IPS-20b (cell line): ENCODE data around the gene STRADA.

ENCODE experiments used
- H3K27ac ChIP-seq: one replicate; pipeline ENCODE4 v1.5.1; 2013; ENCODE audit warnings: low read length
- H3K27me3 ChIP-seq: 2 replicates; pipeline ENCODE4 v1.6.1; 2013; ENCODE audit warnings: mild to moderate bottlenecking, low read length, inconsistent platforms; ENCODE audit not compliant: insufficient read depth
- H3K36me3 ChIP-seq: 2 replicates; pipeline ENCODE4 v1.6.1; 2013; ENCODE audit warnings: low read depth, mild to moderate bottlenecking, inconsistent platforms, low read length, moderate library complexity; ENCODE audit not compliant: insufficient read depth
- H3K4me1 ChIP-seq: 2 replicates; pipeline ENCODE4 v1.6.1; 2013; ENCODE audit warnings: mild to moderate bottlenecking, control low read depth, inconsistent platforms, low read length, moderate library complexity; ENCODE audit not compliant: insufficient read depth
- H3K4me3 ChIP-seq: 2 replicates; pipeline ENCODE4 v1.5.1; 2013; ENCODE audit warnings: mild to moderate bottlenecking, low read length, inconsistent platforms
- H3K9ac ChIP-seq: 2 replicates; pipeline ENCODE4 v1.6.1; 2013; ENCODE audit warnings: low read depth, mild to moderate bottlenecking, inconsistent platforms, low read length, moderate library complexity
- H3K9me3 ChIP-seq: 2 replicates; pipeline ENCODE4 v1.6.1; 2013; ENCODE audit warnings: mild to moderate bottlenecking, low read depth, low read length, inconsistent platforms; ENCODE audit not compliant: insufficient read depth

Gene STRADA

GRCh38 chr17:63706336-63707082 lies 35.1 kb downstream of the STRADA start:
- Histone ChIP-seq H3K4me1 (peaks cover 2% of the 10 kb centered on the region; the same call in 1 of the 2 replicates), H3K9ac (no peak overlapping the region), H3K36me3 (peaks cover 65% of the 10 kb centered on the region), H3K4me3 (no peak overlapping the region), H3K27me3 (peaks cover 1% of the 10 kb centered on the region; the same call in 1 of the 2 replicates), H3K9me3 (no peaks in the 10 kb centered on the region), H3K27ac (no peak overlapping the region)

DNA sequence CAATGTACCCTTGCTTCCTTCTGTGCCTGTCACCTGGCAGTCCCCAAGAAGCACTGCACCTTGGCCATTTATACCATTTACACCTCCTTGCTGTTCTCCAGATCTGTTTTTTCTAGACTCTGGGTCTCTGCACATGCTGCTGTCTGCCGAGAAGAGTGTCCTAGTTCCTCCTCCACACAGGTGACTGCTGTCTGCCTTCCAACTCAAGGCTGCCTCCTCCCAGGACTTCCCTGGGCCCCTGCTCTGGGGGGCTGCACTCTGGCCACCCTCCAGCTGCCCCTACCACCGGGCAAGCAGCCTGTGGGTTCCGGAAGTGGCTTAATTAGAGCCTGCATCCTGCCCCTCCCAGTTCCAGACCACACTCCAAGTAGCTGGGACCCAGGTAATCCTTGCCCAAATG lies 35.9 kb downstream of the STRADA start:
- H3K4me3 ChIP-seq, result no peak overlapping the region
- peaks cover 7% of the 10 kb centered on the region; the same call in 1 of the 2 replicates for H3K27me3 ChIP-seq
- peaks cover 2% of the 10 kb centered on the region; the same call in 1 of the 2 replicates for H3K4me1 ChIP-seq
- H3K9ac ChIP-seq, result no peak overlapping the region
- H3K9me3 ChIP-seq, result no peaks in the 10 kb centered on the region
- H3K27ac ChIP-seq, result no peak overlapping the region
- peaks cover 62% of the 10 kb centered on the region for H3K36me3 ChIP-seq

DNA sequence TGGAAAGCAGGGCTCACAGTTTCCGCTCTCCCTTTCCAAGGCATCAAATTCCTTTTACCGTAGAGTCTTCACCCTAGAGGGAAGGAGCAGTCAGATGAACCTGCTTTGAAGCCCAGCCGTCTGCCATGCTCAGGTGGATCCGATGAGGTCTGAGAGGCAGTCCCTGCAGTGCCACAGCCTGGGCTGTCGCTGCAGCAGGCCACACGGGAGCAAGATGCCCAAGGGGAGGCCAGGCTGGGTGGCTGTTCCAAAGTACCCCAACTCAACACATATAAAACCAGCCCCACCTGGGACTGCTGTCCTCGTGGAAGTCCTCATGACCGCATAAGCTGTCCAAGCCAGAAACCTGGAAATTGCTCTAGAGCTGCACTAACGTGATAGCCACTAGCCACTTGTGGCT lies 36.8 kb downstream of the STRADA start:
- Histone ChIP-seq H3K4me3 (no peak overlapping the region), H3K27me3 (peaks cover 7% of the 10 kb centered on the region; the same call in 1 of the 2 replicates), H3K27ac (no peak overlapping the region), H3K4me1 (peaks cover 2% of the 10 kb centered on the region; the same call in 1 of the 2 replicates), H3K36me3 (peaks cover 54% of the 10 kb centered on the region), H3K9me3 (no peaks in the 10 kb centered on the region), H3K9ac (no peak overlapping the region)

GRCh38 chr17:63704259-63704576 lies 37.4 kb downstream of the STRADA start:
- H3K4me1 ChIP-seq, result peaks cover 2% of the 10 kb centered on the region; the same call in 1 of the 2 replicates
- peaks cover 7% of the 10 kb centered on the region; the same call in 1 of the 2 replicates for H3K27me3 ChIP-seq
- H3K4me3 ChIP-seq, result no peak overlapping the region
- no peak overlapping the region for H3K27ac ChIP-seq
- H3K9me3 ChIP-seq, result no peaks in the 10 kb centered on the region
- H3K36me3 ChIP-seq, result peaks cover 48% of the 10 kb centered on the region
- no peak overlapping the region for H3K9ac ChIP-seq

DNA sequence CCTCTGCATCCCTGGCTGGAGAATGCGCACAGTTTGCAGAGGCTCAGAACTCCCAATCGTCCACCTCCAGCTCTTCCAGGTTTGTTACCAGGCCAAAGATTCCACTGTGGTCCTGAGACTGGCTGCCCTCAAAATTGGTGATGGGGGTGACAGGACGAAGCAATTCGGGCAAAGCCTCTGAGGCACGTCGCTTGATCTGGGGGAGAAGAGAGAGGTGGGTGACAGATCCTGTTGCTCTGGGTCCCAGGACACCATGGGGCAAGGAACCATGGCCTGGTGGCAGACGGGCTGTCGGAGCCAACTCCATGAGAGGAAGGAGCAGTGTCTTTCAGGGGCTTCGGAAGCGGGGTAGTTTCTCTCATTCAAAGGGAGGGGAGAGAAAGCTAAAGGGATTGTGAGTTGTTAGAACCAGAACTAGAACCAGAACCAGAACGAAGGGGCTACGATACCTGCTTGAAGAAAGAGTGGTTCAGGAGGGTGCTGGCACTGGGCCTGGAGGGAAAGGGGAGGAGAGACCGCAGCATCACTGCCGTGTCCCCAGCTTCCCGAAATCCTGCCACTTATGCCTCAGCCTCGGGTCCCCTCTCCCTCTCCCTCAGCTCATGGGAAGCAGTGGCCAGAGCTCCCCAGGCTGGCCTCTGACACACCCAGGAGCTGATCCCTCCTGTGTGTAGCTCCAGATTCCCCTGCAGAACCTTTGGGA lies 37.9 kb downstream of the STRADA start:
- Histone ChIP-seq H3K36me3 (peaks cover 43% of the 10 kb centered on the region), H3K9ac (no peak overlapping the region)

DNA sequence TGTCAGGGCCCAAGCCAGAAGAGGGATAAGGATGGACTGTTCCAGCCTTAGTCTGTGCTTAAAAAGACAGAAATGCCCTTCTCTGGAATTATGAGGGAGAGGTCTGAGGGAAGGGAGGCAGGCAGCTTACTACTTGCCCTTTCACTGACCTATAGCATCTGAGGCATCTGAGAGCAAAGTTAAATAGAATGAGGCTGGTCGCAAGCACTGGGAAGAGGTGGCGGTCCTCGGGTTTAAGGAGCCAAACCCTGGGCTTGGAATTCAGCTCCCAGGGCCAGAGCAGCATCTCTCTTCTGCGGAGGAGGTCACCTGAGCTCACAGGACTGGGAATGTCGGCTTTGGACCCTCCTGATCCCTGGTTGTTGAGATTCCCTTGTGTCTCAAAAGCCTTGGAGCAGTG lies 38.6 kb downstream of the STRADA start:
- peaks cover 38% of the 10 kb centered on the region for H3K36me3 ChIP-seq
- peaks cover 7% of the 10 kb centered on the region; the same call in 1 of the 2 replicates for H3K4me1 ChIP-seq
- H3K9me3 ChIP-seq, result no peaks in the 10 kb centered on the region
- H3K4me3 ChIP-seq, result no peak overlapping the region
- H3K27me3 ChIP-seq, result peaks cover 7% of the 10 kb centered on the region; the same call in 1 of the 2 replicates
- no peak overlapping the region for H3K9ac ChIP-seq
- H3K27ac ChIP-seq, result no peak overlapping the region

More for the DNA sequence above, 37.9 kb downstream of the STRADA start:
- peaks cover 7% of the 10 kb centered on the region; the same call in 1 of the 2 replicates for H3K27me3 ChIP-seq
- H3K9me3 ChIP-seq, result no peaks in the 10 kb centered on the region
- H3K27ac ChIP-seq, result no peak overlapping the region
- H3K4me3 ChIP-seq, result no peak overlapping the region
- H3K4me1 ChIP-seq, result peaks cover 2% of the 10 kb centered on the region; the same call in 1 of the 2 replicates

- Histone ChIP-seq H3K9ac (no peak overlapping the region), H3K4me3 (no peak overlapping the region), H3K4me1 (peaks cover 7% of the 10 kb centered on the region; the same call in 1 of the 2 replicates), H3K27ac (no peak overlapping the region), H3K9me3 (no peaks in the 10 kb centered on the region), H3K27me3 (peaks cover 7% of the 10 kb centered on the region; the same call in 1 of the 2 replicates), H3K36me3 (peaks cover 38% of the 10 kb centered on the region)
Measured at GRCh38 chr17:63702721-63703015, 38.9 kb downstream of the STRADA start.

DNA sequence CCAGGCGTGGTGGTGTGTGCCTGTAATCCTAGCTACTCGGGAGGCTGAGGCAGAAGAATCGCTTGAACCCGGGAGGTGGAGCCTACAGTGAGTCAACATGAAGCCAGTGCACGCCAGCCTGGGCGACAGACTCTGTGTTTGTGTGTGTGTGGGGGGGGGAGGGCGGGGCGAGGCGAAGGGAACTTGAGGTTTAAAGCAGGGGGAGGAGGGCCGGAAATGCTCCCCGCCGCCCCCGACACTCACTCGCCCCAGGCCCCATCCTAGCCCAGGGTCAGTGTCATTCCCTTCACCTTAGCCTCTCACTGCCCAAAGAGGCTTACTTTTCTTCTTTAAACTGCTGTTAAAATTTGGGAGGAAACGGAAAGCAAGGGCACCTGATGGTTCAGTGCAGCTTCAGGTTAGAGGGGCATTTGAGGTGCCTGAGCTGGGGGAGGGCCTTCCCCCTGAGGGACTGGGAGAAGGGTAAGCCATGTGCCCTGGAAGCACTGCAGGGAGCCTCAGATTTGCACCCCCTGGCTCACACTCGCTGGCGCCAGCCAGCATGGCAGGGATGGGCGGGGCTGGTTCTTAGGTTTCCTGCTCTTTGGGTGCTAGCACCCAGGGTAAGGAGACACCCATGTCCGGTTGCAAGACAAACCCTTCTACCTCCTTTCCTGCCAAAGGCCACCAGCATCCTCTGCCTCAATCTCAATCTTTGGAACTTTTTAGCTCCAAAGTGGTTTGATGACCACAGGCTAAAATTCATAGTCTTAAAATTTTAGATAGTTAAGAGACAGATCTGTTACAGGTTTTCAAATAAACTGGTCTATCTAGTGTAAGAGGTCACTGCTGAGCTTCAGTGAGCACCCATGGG lies 39.5 kb downstream of the STRADA start:
- Histone ChIP-seq H3K27me3 (peaks cover 7% of the 10 kb centered on the region; the same call in 1 of the 2 replicates), H3K4me1 (peaks cover 7% of the 10 kb centered on the region; the same call in 1 of the 2 replicates), H3K27ac (no peak overlapping the region), H3K9ac (no peak overlapping the region), H3K4me3 (no peak overlapping the region), H3K36me3 (peaks cover 39% of the 10 kb centered on the region), H3K9me3 (no peaks in the 10 kb centered on the region)

GRCh38 chr17:63701456-63701820 lies 40.2 kb downstream of the STRADA start:
- Histone ChIP-seq H3K9ac (peak overlapping the region; percentile 74; the same call in 1 of the 2 replicates), H3K36me3 (peaks cover 41% of the 10 kb centered on the region), H3K27ac (no peak overlapping the region), H3K9me3 (no peaks in the 10 kb centered on the region), H3K4me1 (peaks cover 7% of the 10 kb centered on the region; the same call in 1 of the 2 replicates), H3K27me3 (peaks cover 7% of the 10 kb centered on the region; the same call in 1 of the 2 replicates), H3K4me3 (peak overlapping the region; percentile 68; the same call in 1 of the 2 replicates)

- Histone ChIP-seq H3K27ac (no peak overlapping the region), H3K27me3 (peaks cover 7% of the 10 kb centered on the region; the same call in 1 of the 2 replicates), H3K36me3 (peaks cover 39% of the 10 kb centered on the region), H3K9me3 (no peaks in the 10 kb centered on the region), H3K4me1 (peaks cover 7% of the 10 kb centered on the region; the same call in 1 of the 2 replicates), H3K4me3 (peak overlapping the region; percentile 68; the same call in 1 of the 2 replicates), H3K9ac (peak overlapping the region; percentile 74; the same call in 1 of the 2 replicates)
Measured at GRCh38 chr17:63700528-63701455, 40.8 kb downstream of the STRADA start.
